HCT116 (cell line): ENCODE measurements around the gene CORT. TPM values are rescaled to one million over a fixed set of nuclear protein-coding genes. Genes with fewer than 3 reads are reported as not detected.
A peak's percentile ranks its signal among the peaks of the same experiment; 100 is the strongest.
"Not testable (repeated sequence)": the region's sequence is repeated elsewhere in the genome, so short reads cannot be mapped to it uniquely, and the experiment has no call there.

ENCODE experiments used
- ATAC-seq: fragments of 200-7000 bp; cut with Tn5 transposase; 2 replicates; pipeline ENCODE4 v1.9.1; 2020; ENCODE audit warnings: mild to moderate bottlenecking, moderate library complexity
- BruUV-seq: library from RNA; stranded (reverse); fragments of 400-500 nt; replicated peaks from 2 replicates; lab custom pipeline; 2021; lab: Mats Ljungman, UMichigan
- CTCF ChIA-PET: fragments of 300-600 bp; sonication (Branson Sonifier 250); formaldehyde crosslinking; loops from one replicate; lab custom pipeline; 2021; ENCODE audit warnings: antibody characterized with exemption; lab: Charles Lee
- POLR2A ChIA-PET: fragments of 300-600, 350-600 bp; sonication (Branson Sonifier 250); formaldehyde crosslinking; loops from one replicate; lab custom pipeline; 2021; ENCODE audit warnings: antibody characterized with exemption; lab: Charles Lee
- RAD21 ChIA-PET, 2 experiments: fragments of 300-600 bp; sonication (Branson Sonifier 250); formaldehyde crosslinking; loops; one replicate each; lab custom pipeline; 2023; ENCODE audit warnings: low total read pairs in 2 of 2; ENCODE audit not compliant: uncharacterized antibody in 2 of 2, unreplicated experiment in 2 of 2, low non-redundant PET in 1 of 2; lab: Charles Lee
- DNase-seq: peaks from one replicate; pipeline ENCODE4 v3.0.0-alpha.2; 2010; ENCODE audit warnings: low read depth, low spot score
- H2AFZ ChIP-seq: fragments of 200-600 bp; shearing (Covaris generic), sonication (generic); 2 replicates; pipeline ENCODE4 v1.6.1; 2017; ENCODE audit warnings: low read depth, mixed run types, mixed read lengths, antibody characterized with exemption, low read length; ENCODE audit not compliant: poor library complexity, severe bottlenecking
- H3K27ac ChIP-seq: 2 replicates; pipeline ENCODE4 v1.5.1; 2012; ENCODE audit warnings: low read depth, low read length
- H3K27me3 ChIP-seq: fragments of 200-600 bp; sonication (generic); 2 replicates; pipeline ENCODE4 v1.6.1; 2016; ENCODE audit warnings: mixed run types, low read length, mixed read lengths; ENCODE audit not compliant: insufficient read depth
- H3K36me3 ChIP-seq, 2 experiments: fragments of 200-500 bp in 1 of 2; fragments of 200-600 bp in 1 of 2; sonication (Bioruptor generic) in 1 of 2; sonication (generic) in 1 of 2; 2 replicates each; pipeline versions ENCODE4 v1.5.1 to v1.6.1; 2014 to 2016; ENCODE audit warnings: low read length in 2 of 2, inconsistent platforms in 1 of 2, mixed read lengths in 1 of 2, mixed run types in 1 of 2; ENCODE audit not compliant: insufficient read depth in 2 of 2, control insufficient read depth in 1 of 2
- H3K4me1 ChIP-seq, 2 experiments: fragments of 200-600 bp in 1 of 2; sonication (generic) in 1 of 2; 2 replicates each; pipeline versions ENCODE4 v1.5.1 to v1.6.1; 2012 to 2017; ENCODE audit warnings: low read length in 2 of 2, inconsistent platforms in 1 of 2, mild to moderate bottlenecking in 1 of 2, mixed read lengths in 1 of 2, mixed run types in 1 of 2, moderate library complexity in 1 of 2; ENCODE audit not compliant: insufficient read depth in 2 of 2, control insufficient read depth in 1 of 2
- H3K4me2 ChIP-seq: fragments of 200-600 bp; sonication (generic); 2 replicates; pipeline ENCODE4 v1.6.1; 2017; ENCODE audit warnings: mixed run types, low read length, mixed read lengths
- H3K4me3 ChIP-seq, 2 experiments: fragments of 200-600 bp in 1 of 2; sonication (generic) in 1 of 2; replicated peaks in 1 of 2; 2 replicates each; pipeline ENCODE4 v1.5.1; 2011 to 2016; ENCODE audit warnings: low read length in 2 of 2, control low read depth in 1 of 2, low read depth in 1 of 2, mild to moderate bottlenecking in 1 of 2, mixed read lengths in 1 of 2, mixed run types in 1 of 2
- H3K79me2 ChIP-seq: fragments of 200-600 bp; sonication (generic); 2 replicates; pipeline ENCODE4 v1.6.1; 2017; ENCODE audit warnings: mild to moderate bottlenecking, mixed run types, low read length, moderate library complexity, mixed read lengths; ENCODE audit not compliant: insufficient read depth
- H3K9ac ChIP-seq: fragments of 200-600 bp; sonication (generic); 2 replicates; pipeline ENCODE4 v1.6.1; 2016; ENCODE audit warnings: low read length, mixed read lengths
- H3K9me2 ChIP-seq: fragments of 200-600 bp; sonication (generic), shearing (Covaris generic); 2 replicates; pipeline ENCODE4 v1.6.1; 2017; ENCODE audit warnings: mixed run types, mild to moderate bottlenecking, moderate library complexity; ENCODE audit not compliant: insufficient read depth
- H3K9me3 ChIP-seq, 2 experiments: fragments of 200-500 bp in 1 of 2; fragments of 200-600 bp in 1 of 2; sonication (Bioruptor generic) in 1 of 2; sonication (generic) in 1 of 2; 2 replicates each; pipeline ENCODE4 v1.6.1; 2014 to 2017; ENCODE audit warnings: low read length in 2 of 2, mixed read lengths in 2 of 2, inconsistent platforms in 1 of 2, low read depth in 1 of 2, mild to moderate bottlenecking in 1 of 2, mixed run types in 1 of 2, moderate library complexity in 1 of 2; ENCODE audit not compliant: control insufficient read depth in 1 of 2, insufficient read depth in 1 of 2
- H4K20me1 ChIP-seq: fragments of 200-600 bp; sonication (generic), shearing (Covaris generic); 2 replicates; pipeline ENCODE4 v1.6.1; 2017; ENCODE audit warnings: mixed run types, mild to moderate bottlenecking, moderate library complexity; ENCODE audit not compliant: insufficient read depth
- ATF3 ChIP-seq: IDR thresholded peaks from 2 replicates; pipeline ENCODE4 v1.6.1; 2012
- CBX3 ChIP-seq: IDR thresholded peaks from 2 replicates; pipeline ENCODE4 v1.6.1; 2012; ENCODE audit warnings: low read depth
- EGR1 ChIP-seq: IDR thresholded peaks from 2 replicates; pipeline ENCODE4 v1.6.1; 2012; ENCODE audit warnings: low read depth
- EZH2 ChIP-seq: fragments of 200-600 bp; sonication (generic); IDR thresholded peaks from 2 replicates; pipeline ENCODE4 v1.6.1; 2017; ENCODE audit warnings: antibody characterized with exemption, mixed run types
- EZH2phosphoT487 ChIP-seq: fragments of 200-600 bp; IDR thresholded peaks from 2 replicates; pipeline ENCODE4 v1.6.1; 2018; ENCODE audit warnings: antibody characterized with exemption, borderline replicate concordance
- POLR2AphosphoS5 ChIP-seq: IDR thresholded peaks from 2 replicates; pipeline ENCODE4 v1.6.1; 2011; ENCODE audit warnings: mild to moderate bottlenecking, low read depth, low read length, moderate library complexity
- RAD21 ChIP-seq: IDR thresholded peaks from 2 replicates; pipeline ENCODE4 v1.6.1; 2012; ENCODE audit warnings: low read depth, mild to moderate bottlenecking
- SIN3A ChIP-seq: IDR thresholded peaks from 2 replicates; pipeline ENCODE4 v1.6.1; 2012; ENCODE audit warnings: low read depth
- TCF7L2 ChIP-seq: IDR thresholded peaks from 2 replicates; pipeline ENCODE4 v1.7.0; 2011; ENCODE audit warnings: borderline replicate concordance, inconsistent platforms; ENCODE audit not compliant: insufficient read depth, insufficient read length; ENCODE audit errors: extremely low read depth
- YY1 ChIP-seq: IDR thresholded peaks from 2 replicates; pipeline ENCODE4 v1.6.1; 2011; ENCODE audit warnings: low read length, low read depth, moderate library complexity, mild to moderate bottlenecking; ENCODE audit not compliant: insufficient replicate concordance; ENCODE audit errors: extremely low read depth
- ZFX ChIP-seq: fragments of 450-650 bp; IDR thresholded peaks from 2 replicates; pipeline ENCODE4 v1.6.1; 2017
- ZNF274 ChIP-seq: fragments of 200-500 bp; sonication (Bioruptor generic); IDR thresholded peaks from 2 replicates; pipeline ENCODE4 v1.6.1; 2014; ENCODE audit warnings: mild to moderate bottlenecking, low read depth, low read length, inconsistent platforms
- intact Hi-C: fragments of 100-400 bp; cut with micrococcal nuclease; formaldehyde crosslinking; loops from 2 replicates; pipeline ENCODE4 v1.10.0; 2022
- total RNA-seq: library from RNA; stranded (reverse); gene quantifications from one replicate; pipeline ENCODE4 v1.2.1, GENCODE V29; 2021; ENCODE audit not compliant: unreplicated experiment
- TF ChIP-seq, protein P1 (sequence below): IDR thresholded peaks from 2 replicates; pipeline ENCODE4 v1.6.1; 2012
- TF ChIP-seq, protein P2 (sequence below): IDR thresholded peaks from 2 replicates; pipeline ENCODE4 v1.6.1; 2011; ENCODE audit warnings: mild to moderate bottlenecking, low read length, moderate library complexity; ENCODE audit not compliant: insufficient replicate concordance; ENCODE audit errors: extremely low read depth

CORT gene
- total RNA-seq, 1 experiment from 2014 or later: 0.84 TPM

DNA sequence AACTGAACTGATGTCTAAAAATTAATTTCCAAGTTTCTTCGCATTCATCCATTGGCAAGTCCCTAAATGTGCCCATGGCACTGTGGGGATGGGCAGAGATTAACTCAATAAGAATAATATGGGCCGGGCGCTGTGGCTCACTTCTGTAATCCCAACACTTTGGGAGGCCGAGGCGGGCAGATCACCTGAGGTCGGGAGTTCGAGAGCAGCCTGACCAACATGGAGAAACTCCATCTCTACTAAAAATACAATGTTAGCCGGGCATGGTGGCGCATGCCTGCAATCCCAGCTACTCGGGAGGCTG lies 24.4 kb downstream of the CORT start:
- RAD21 ChIA-PET, H4K20me1 ChIP-seq, intact Hi-C loops, H3K9me3 ChIP-seq, CTCF ChIA-PET, H2AFZ ChIP-seq, DNase-seq, H3K27me3 ChIP-seq, BruUV-seq, H3K9me2 ChIP-seq, POLR2A ChIA-PET, ATAC-seq, H3K36me3 ChIP-seq: not testable (repeated sequence)
- peak overlapping the region; percentile 77 to 85 for H3K4me3 ChIP-seq
- peak overlapping the region; percentile 90 for H3K4me2 ChIP-seq
- peaks cover 69% of the 10 kb centered on the region for H3K79me2 ChIP-seq
- peak overlapping the region; percentile 45 for H3K27ac ChIP-seq
- peak overlapping the region; percentile 81 for H3K9ac ChIP-seq
- TF ChIP-seq SIN3A: 0 out of 2 replicates have a peak, but pooled peaks have one; percentile 11
- H3K4me1 ChIP-seq: peaks cover 0 to 36% of the 10 kb centered on the region in 2 experiments; a peak in 3 of 4 replicates

GRCh38 chr1:10474613-10475507 lies 25.0 kb downstream of the CORT start, which contains the start of gene PEX14:
PEX14 (plus strand) TSS chr1:10474950; CDS start chr1:10474967, 17 bp downstream.
- ATAC-seq (peak; percentile 85), DNase-seq (peak; percentile 75)
- CTCF ChIA-PET: no interaction called here
- peak within 1 kb of the TSS; percentile 90 for H3K4me2 ChIP-seq
- peak within 1 kb of the TSS; percentile 77 to 85 for H3K4me3 ChIP-seq
- peaks cover 0 to 4% of the 10 kb centered on the region in 2 experiments; a peak in 2 of 4 replicates for H3K36me3 ChIP-seq
- POLR2A ChIA-PET: no interaction called here
- no peaks in the 10 kb centered on the region for H3K9me3 ChIP-seq
- peaks cover 69% of the 10 kb centered on the region for H3K79me2 ChIP-seq
- peaks cover 0 to 36% of the 10 kb centered on the region in 2 experiments; a peak in 3 of 4 replicates for H3K4me1 ChIP-seq
- no peaks in the 10 kb centered on the region for H3K9me2 ChIP-seq
- no peaks in the 10 kb centered on the region for H4K20me1 ChIP-seq
- intact Hi-C loops: no loop called here
- H3K27me3 ChIP-seq: no peaks in the 10 kb centered on the region
- H2AFZ ChIP-seq: no peak within 1 kb of the TSS
- no TSS peak for BruUV-seq
- peak within 1 kb of the TSS; percentile 81 for H3K9ac ChIP-seq
- peak within 1 kb of the TSS; percentile 45 for H3K27ac ChIP-seq
- RAD21 ChIA-PET: no interaction called here
- TF ChIP-seq ZNF274: no peak
- peak; percentile 91 for TF ChIP-seq POLR2AphosphoS5
- no peak for TF ChIP-seq ATF3
- TF ChIP-seq SIN3A: 0 out of 2 replicates have a peak, but pooled peaks have one; percentile 29
- peak; percentile 97 for TF ChIP-seq YY1
- no peak for TF ChIP-seq RAD21
- no peak for TF ChIP-seq EZH2
- TF ChIP-seq EGR1: no peak
- TF ChIP-seq, protein P1, sequence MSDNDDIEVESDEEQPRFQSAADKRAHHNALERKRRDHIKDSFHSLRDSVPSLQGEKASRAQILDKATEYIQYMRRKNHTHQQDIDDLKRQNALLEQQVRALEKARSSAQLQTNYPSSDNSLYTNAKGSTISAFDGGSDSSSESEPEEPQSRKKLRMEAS: peak; percentile 61
- TF ChIP-seq TCF7L2: no peak
- TF ChIP-seq CBX3: peak; percentile 28; the same call in 1 of the 2 replicates
- peak; percentile 27; the same call in 1 of the 2 replicates for TF ChIP-seq ZFX
- TF ChIP-seq EZH2phosphoT487: no peak
- TF ChIP-seq, protein P2, sequence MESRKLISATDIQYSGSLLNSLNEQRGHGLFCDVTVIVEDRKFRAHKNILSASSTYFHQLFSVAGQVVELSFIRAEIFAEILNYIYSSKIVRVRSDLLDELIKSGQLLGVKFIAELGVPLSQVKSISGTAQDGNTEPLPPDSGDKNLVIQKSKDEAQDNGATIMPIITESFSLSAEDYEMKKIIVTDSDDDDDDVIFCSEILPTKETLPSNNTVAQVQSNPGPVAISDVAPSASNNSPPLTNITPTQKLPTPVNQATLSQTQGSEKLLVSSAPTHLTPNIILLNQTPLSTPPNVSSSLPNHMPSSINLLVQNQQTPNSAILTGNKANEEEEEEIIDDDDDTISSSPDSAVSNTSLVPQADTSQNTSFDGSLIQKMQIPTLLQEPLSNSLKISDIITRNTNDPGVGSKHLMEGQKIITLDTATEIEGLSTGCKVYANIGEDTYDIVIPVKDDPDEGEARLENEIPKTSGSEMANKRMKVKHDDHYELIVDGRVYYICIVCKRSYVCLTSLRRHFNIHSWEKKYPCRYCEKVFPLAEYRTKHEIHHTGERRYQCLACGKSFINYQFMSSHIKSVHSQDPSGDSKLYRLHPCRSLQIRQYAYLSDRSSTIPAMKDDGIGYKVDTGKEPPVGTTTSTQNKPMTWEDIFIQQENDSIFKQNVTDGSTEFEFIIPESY: peak; percentile 88
